Retinal pigment epithelial cell (primary cell): ENCODE data around the gene TLNRD1.

ENCODE experiments used
- DNase-seq: peaks from one replicate; pipeline ENCODE4 v3.0.0-alpha.2; 2010; ENCODE audit warnings: low read depth
- H3K4me3 ChIP-seq: 2 replicates; pipeline ENCODE4 v1.5.1; 2011; ENCODE audit warnings: mild to moderate bottlenecking, low read length, control low read depth, moderate library complexity
- CTCF ChIP-seq: conservative IDR thresholded peaks from 2 replicates; pipeline ENCODE4 v1.5.1; 2011; ENCODE audit warnings: low read depth, low read length, control low read depth, inconsistent platforms

The TLNRD1 gene

GRCh38 chr15:81018197-81018596 lies 17.5 kb downstream of the TLNRD1 start:
- DNase-seq, result no peak
- no peak for TF ChIP-seq CTCF
- no peak overlapping the region for H3K4me3 ChIP-seq

GRCh38 chr15:81021321-81021720 lies 20.6 kb downstream of the TLNRD1 start:
- no peak for DNase-seq
- no peak for TF ChIP-seq CTCF
- H3K4me3 ChIP-seq, result no peak overlapping the region

- no peak for TF ChIP-seq CTCF
- no peak overlapping the region for H3K4me3 ChIP-seq
- DNase-seq, result no peak
Measured at GRCh38 chr15:81023483-81024264, 23.0 kb downstream of the TLNRD1 start.

GRCh38 chr15:81024265-81024872 lies 23.6 kb downstream of the TLNRD1 start:
- H3K4me3 ChIP-seq, result no peak overlapping the region
- no peak for DNase-seq
- TF ChIP-seq CTCF, result no peak

- TF ChIP-seq CTCF, result no peak
- no peak for DNase-seq
- H3K4me3 ChIP-seq, result no peak overlapping the region
Measured at GRCh38 chr15:81024936-81025335, 24.2 kb downstream of the TLNRD1 start.

- TF ChIP-seq CTCF, result no peak
- no peak overlapping the region for H3K4me3 ChIP-seq
- no peak for DNase-seq
Measured at GRCh38 chr15:81025721-81026370, 25.1 kb downstream of the TLNRD1 start.
